ENCODE data around the gene BABAM1.

- TF ChIP-seq CTCF (IDR thresholded peaks at IDR 0.05) (no peak), POLR2A (IDR thresholded peaks at IDR 0.05) (no peak)
These were observed 35.0 kb upstream of the BABAM1 start for GRCh38 chr19:17232258-17232657.

All from uterus (tissue), 2 donors.